ENCODE measurements around the gene THEMIS2. TPM values are rescaled to one million over a fixed set of nuclear protein-coding genes. Genes with fewer than 3 reads are reported as not detected.

The THEMIS2 gene
- polyA plus RNA-seq, 4 donors: 2.2 to 16.8 (median 9.1) TPM

DNA sequence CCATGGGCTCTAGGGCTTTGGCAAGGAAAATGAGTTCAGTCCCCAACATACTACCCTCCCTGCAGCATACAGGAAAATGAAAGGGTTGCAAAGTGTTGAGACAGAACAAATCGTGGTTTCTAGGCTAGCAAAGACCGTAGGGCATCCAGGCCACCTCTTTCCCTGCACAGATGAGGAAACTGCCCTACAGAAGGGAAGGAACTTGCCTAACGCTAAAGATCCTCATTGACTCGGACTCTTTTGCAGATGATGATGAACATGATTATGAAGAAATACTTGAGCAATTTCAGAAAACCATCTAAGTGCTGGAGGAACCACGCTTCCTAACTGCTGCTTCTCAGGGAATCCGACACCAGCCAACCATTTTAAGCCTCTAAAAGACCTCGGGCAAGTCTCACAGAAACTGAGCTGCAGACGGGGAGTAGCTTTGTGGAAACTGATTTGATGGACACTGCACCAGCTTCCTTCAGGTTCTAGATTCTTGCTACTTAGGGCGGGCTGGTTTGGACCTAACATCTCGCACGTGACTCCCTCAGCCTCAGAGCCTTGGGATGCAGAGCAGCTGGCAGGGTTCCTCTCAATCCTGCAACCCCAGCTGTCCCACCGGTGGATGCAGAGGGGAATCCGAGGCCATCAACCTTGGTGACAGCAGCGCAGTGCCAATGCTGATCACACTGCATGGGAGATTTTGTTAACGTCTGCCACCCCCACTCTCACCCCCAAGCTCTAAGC is 13.4 kb downstream of the THEMIS2 start:
- Histone ChIP-seq H3K9me3 (ENCODE audit: control insufficient read depth in 2 of 2, insufficient read depth in 1 of 2, low read depth in 1 of 2, low read length in 1 of 2) (no peaks in the 10 kb centered on the region), H3K4me1 (ENCODE audit: control insufficient read depth in 3 of 3, insufficient read depth in 2 of 3, low read depth in 1 of 3, low read length in 2 of 3) (no peaks in the 10 kb centered on the region), H3K27me3 (ENCODE audit: control insufficient read depth in 3 of 3, insufficient read depth in 3 of 3, low read length in 3 of 3) (no peaks in the 10 kb centered on the region), H3K4me3 (ENCODE audit: low read depth in 1 of 3, low read length in 3 of 3) (no peak overlapping the region), H3K27ac (ENCODE audit: low read depth in 1 of 3, low read length in 2 of 3) (peak overlapping the region in 2 of 3 donors; percentile 14 to 74), H3K36me3 (ENCODE audit: control insufficient read depth in 3 of 3, insufficient read depth in 2 of 3, low read depth in 1 of 3, low read length in 3 of 3) (peaks cover 0 to 38% (median 5%) of the 10 kb centered on the region in 3 donors)
- DNase-seq (no peak), FAIRE-seq (no peak)
- 86 to 92% (median 90%) methylated on average over 15 of the region's 15 CpGs for WGBS, 3 donors

DNA sequence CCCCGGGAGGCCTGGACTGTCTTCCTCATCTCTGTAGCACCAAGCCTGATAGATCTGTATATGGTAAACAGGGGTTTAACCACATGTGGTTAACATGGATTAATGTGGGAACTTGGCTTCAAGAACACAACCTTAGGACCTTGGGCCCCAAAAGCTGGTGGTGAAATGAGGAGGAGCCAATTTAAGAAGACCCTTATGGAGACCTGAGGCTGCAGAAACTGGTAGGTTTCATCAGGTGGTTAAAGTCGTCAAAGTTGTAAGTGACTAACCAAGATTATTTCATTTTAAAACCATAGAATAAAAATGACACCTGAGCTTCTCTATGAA is 14.0 kb downstream of the THEMIS2 start:
- WGBS, 3 donors: 75 to 86% (median 85%) methylated on average over 2 of the region's 2 CpGs
- H3K36me3 ChIP-seq (ENCODE audit: control insufficient read depth in 3 of 3, insufficient read depth in 2 of 3, low read depth in 1 of 3, low read length in 3 of 3): peaks cover 0 to 38% (median 5%) of the 10 kb centered on the region in 3 donors
- FAIRE-seq: no peak
- H3K4me3 ChIP-seq (ENCODE audit: low read depth in 1 of 3, low read length in 3 of 3): no peak overlapping the region
- DNase-seq: no peak
- H3K27ac ChIP-seq (ENCODE audit: low read depth in 1 of 3, low read length in 2 of 3): peak overlapping the region in 2 of 3 donors; percentile 14 to 68
- no peaks in the 10 kb centered on the region for H3K27me3 ChIP-seq (ENCODE audit: control insufficient read depth in 3 of 3, insufficient read depth in 3 of 3, low read length in 3 of 3)
- no peaks in the 10 kb centered on the region for H3K9me3 ChIP-seq (ENCODE audit: control insufficient read depth in 2 of 2, insufficient read depth in 1 of 2, low read depth in 1 of 2, low read length in 1 of 2)
- H3K4me1 ChIP-seq (ENCODE audit: control insufficient read depth in 3 of 3, insufficient read depth in 2 of 3, low read depth in 1 of 3, low read length in 2 of 3): no peaks in the 10 kb centered on the region

GRCh38 chr1:27886744-27887143 is 14.4 kb downstream of the THEMIS2 start:
- Histone ChIP-seq H3K4me1 (ENCODE audit: control insufficient read depth in 3 of 3, insufficient read depth in 2 of 3, low read depth in 1 of 3, low read length in 2 of 3) (no peaks in the 10 kb centered on the region), H3K9me3 (ENCODE audit: control insufficient read depth in 2 of 2, insufficient read depth in 1 of 2, low read depth in 1 of 2, low read length in 1 of 2) (no peaks in the 10 kb centered on the region), H3K36me3 (ENCODE audit: control insufficient read depth in 3 of 3, insufficient read depth in 2 of 3, low read depth in 1 of 3, low read length in 3 of 3) (peaks cover 0 to 41% (median 5%) of the 10 kb centered on the region in 3 donors), H3K27me3 (ENCODE audit: control insufficient read depth in 3 of 3, insufficient read depth in 3 of 3, low read length in 3 of 3) (no peaks in the 10 kb centered on the region), H3K4me3 (ENCODE audit: low read depth in 1 of 3, low read length in 3 of 3) (no peak overlapping the region), H3K27ac (ENCODE audit: low read depth in 1 of 3, low read length in 2 of 3) (peak overlapping the region in 2 of 3 donors; percentile 16 to 43)
- no peak for FAIRE-seq
- no peak for DNase-seq
- 77 to 83% (median 77%) methylated on average over 3 of the region's 3 CpGs for WGBS, 3 donors

- WGBS, 3 donors: 58 to 81% (median 78%) methylated on average over 8 of the region's 8 CpGs
- H3K4me3 ChIP-seq (ENCODE audit: low read depth in 1 of 3, low read length in 3 of 3): no peak overlapping the region
- DNase-seq (peak in 1 of 2 donors; percentile 33), FAIRE-seq (no peak)
- peak overlapping the region in 1 of 3 donors; percentile 43 for H3K27ac ChIP-seq (ENCODE audit: low read depth in 1 of 3, low read length in 2 of 3)
- no peaks in the 10 kb centered on the region for H3K9me3 ChIP-seq (ENCODE audit: control insufficient read depth in 2 of 2, insufficient read depth in 1 of 2, low read depth in 1 of 2, low read length in 1 of 2)
- peaks cover 3 to 35% (median 5%) of the 10 kb centered on the region in 3 donors for H3K36me3 ChIP-seq (ENCODE audit: control insufficient read depth in 3 of 3, insufficient read depth in 2 of 3, low read depth in 1 of 3, low read length in 3 of 3)
- no peaks in the 10 kb centered on the region for H3K4me1 ChIP-seq (ENCODE audit: control insufficient read depth in 3 of 3, insufficient read depth in 2 of 3, low read depth in 1 of 3, low read length in 2 of 3)
- H3K27me3 ChIP-seq (ENCODE audit: control insufficient read depth in 3 of 3, insufficient read depth in 3 of 3, low read length in 3 of 3): no peaks in the 10 kb centered on the region
Measured at GRCh38 chr1:27887215-27888021, 15.1 kb downstream of the THEMIS2 start.

GRCh38 chr1:27889506-27889905 is 17.2 kb downstream of the THEMIS2 start:
- Histone ChIP-seq H3K27ac (ENCODE audit: low read depth in 1 of 3, low read length in 2 of 3) (peak overlapping the region in 1 of 3 donors; percentile 38), H3K4me1 (ENCODE audit: control insufficient read depth in 3 of 3, insufficient read depth in 2 of 3, low read depth in 1 of 3, low read length in 2 of 3) (no peaks in the 10 kb centered on the region), H3K4me3 (ENCODE audit: low read depth in 1 of 3, low read length in 3 of 3) (no peak overlapping the region), H3K36me3 (ENCODE audit: control insufficient read depth in 3 of 3, insufficient read depth in 2 of 3, low read depth in 1 of 3, low read length in 3 of 3) (peaks cover 10 to 35% (median 12%) of the 10 kb centered on the region in 3 donors), H3K27me3 (ENCODE audit: control insufficient read depth in 3 of 3, insufficient read depth in 3 of 3, low read length in 3 of 3) (no peaks in the 10 kb centered on the region), H3K9me3 (ENCODE audit: control insufficient read depth in 2 of 2, insufficient read depth in 1 of 2, low read depth in 1 of 2, low read length in 1 of 2) (no peaks in the 10 kb centered on the region)
- FAIRE-seq (no peak), DNase-seq (no peak)
- WGBS, 3 donors: 86 to 93% (median 89%) methylated on average over 3 of the region's 3 CpGs

- Histone ChIP-seq H3K4me1 (ENCODE audit: control insufficient read depth in 3 of 3, insufficient read depth in 2 of 3, low read depth in 1 of 3, low read length in 2 of 3) (no peaks in the 10 kb centered on the region), H3K27ac (ENCODE audit: low read depth in 1 of 3, low read length in 2 of 3) (peak overlapping the region in 2 of 3 donors; percentile 27 to 74), H3K36me3 (ENCODE audit: control insufficient read depth in 3 of 3, insufficient read depth in 2 of 3, low read depth in 1 of 3, low read length in 3 of 3) (peaks cover 10 to 40% (median 19%) of the 10 kb centered on the region in 3 donors), H3K27me3 (ENCODE audit: control insufficient read depth in 3 of 3, insufficient read depth in 3 of 3, low read length in 3 of 3) (no peaks in the 10 kb centered on the region), H3K4me3 (ENCODE audit: low read depth in 1 of 3, low read length in 3 of 3) (no peak overlapping the region), H3K9me3 (ENCODE audit: control insufficient read depth in 2 of 2, insufficient read depth in 1 of 2, low read depth in 1 of 2, low read length in 1 of 2) (no peaks in the 10 kb centered on the region)
- FAIRE-seq: no peak
- WGBS, 3 donors: 65 to 75% (median 65%) methylated on average over 7 of the region's 7 CpGs
- DNase-seq: no peak
Measured at GRCh38 chr1:27891196-27891889, 19.0 kb downstream of the THEMIS2 start.

DNA sequence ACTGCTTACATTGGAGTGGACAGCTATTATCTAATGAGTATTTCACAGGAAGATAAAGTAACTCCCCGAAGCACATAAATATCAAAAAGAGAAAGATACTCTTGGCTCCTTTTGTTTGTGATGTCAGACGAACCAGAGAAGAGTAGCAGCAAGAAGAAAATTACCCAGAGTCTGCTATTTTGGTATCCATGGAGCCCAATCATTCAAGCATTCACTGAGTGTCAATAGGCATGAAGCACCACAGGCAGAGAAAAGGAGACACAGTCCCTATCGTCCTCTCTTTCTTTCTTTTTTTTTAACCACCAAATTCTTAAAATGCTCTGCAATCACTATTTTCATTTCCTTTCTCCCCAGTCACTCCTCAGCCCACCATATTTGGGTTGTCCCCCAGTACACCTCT is 22.2 kb downstream of the THEMIS2 start:
- no peaks in the 10 kb centered on the region for H3K9me3 ChIP-seq (ENCODE audit: control insufficient read depth in 2 of 2, insufficient read depth in 1 of 2, low read depth in 1 of 2, low read length in 1 of 2)
- H3K4me1 ChIP-seq (ENCODE audit: control insufficient read depth in 3 of 3, insufficient read depth in 2 of 3, low read depth in 1 of 3, low read length in 2 of 3): no peaks in the 10 kb centered on the region
- WGBS, 3 donors: 74 to 79% (median 77%) methylated on average over 3 of the region's 3 CpGs
- FAIRE-seq (no peak), DNase-seq (no peak)
- no peak overlapping the region for H3K27ac ChIP-seq (ENCODE audit: low read depth in 1 of 3, low read length in 2 of 3)
- H3K4me3 ChIP-seq (ENCODE audit: low read depth in 1 of 3, low read length in 3 of 3): no peak overlapping the region
- no peaks in the 10 kb centered on the region for H3K27me3 ChIP-seq (ENCODE audit: control insufficient read depth in 3 of 3, insufficient read depth in 3 of 3, low read length in 3 of 3)
- H3K36me3 ChIP-seq (ENCODE audit: control insufficient read depth in 3 of 3, insufficient read depth in 2 of 3, low read depth in 1 of 3, low read length in 3 of 3): peaks cover 8 to 37% (median 23%) of the 10 kb centered on the region in 3 donors

DNA sequence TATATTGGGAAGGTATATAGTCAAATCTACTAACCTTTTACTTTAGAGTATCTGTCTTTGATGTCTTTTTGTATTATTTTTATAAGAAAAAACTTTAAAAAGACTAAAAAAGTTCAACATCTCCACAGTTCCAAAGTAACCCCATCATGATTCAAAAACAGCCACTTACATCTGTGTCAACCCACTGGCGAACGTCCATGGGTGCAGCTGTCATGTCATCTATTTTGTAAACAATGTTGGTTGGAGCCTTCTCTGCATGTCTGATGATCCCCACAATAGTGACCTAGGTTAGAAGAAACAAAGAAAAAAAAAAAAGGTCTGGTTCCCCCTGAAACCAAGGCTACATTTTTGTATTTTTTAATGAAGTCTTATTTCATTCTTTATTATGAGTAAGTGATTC is 34.4 kb downstream of the THEMIS2 start:
- Histone ChIP-seq H3K27me3 (ENCODE audit: control insufficient read depth in 3 of 3, insufficient read depth in 3 of 3, low read length in 3 of 3) (no peaks in the 10 kb centered on the region), H3K4me1 (ENCODE audit: control insufficient read depth in 3 of 3, insufficient read depth in 2 of 3, low read depth in 1 of 3, low read length in 2 of 3) (no peaks in the 10 kb centered on the region), H3K9me3 (ENCODE audit: control insufficient read depth in 2 of 2, insufficient read depth in 1 of 2, low read depth in 1 of 2, low read length in 1 of 2) (no peaks in the 10 kb centered on the region), H3K4me3 (ENCODE audit: low read depth in 1 of 3, low read length in 3 of 3) (no peak overlapping the region), H3K27ac (ENCODE audit: low read depth in 1 of 3, low read length in 2 of 3) (no peak overlapping the region), H3K36me3 (ENCODE audit: control insufficient read depth in 3 of 3, insufficient read depth in 2 of 3, low read depth in 1 of 3, low read length in 3 of 3) (peaks cover 4 to 67% (median 7%) of the 10 kb centered on the region in 3 donors)
- FAIRE-seq (no peak), DNase-seq (no peak)
- WGBS, 3 donors: 69 to 91% (median 90%) methylated on average over 2 of the region's 2 CpGs

Measured in small intestine (tissue), 7 donors.